ENCODE results near the gene PRSS50.
"Not testable (repeated sequence)": the region's sequence is repeated elsewhere in the genome, so short reads cannot be mapped to it uniquely, and the experiment has no call there.

PRSS50 gene

DNA sequence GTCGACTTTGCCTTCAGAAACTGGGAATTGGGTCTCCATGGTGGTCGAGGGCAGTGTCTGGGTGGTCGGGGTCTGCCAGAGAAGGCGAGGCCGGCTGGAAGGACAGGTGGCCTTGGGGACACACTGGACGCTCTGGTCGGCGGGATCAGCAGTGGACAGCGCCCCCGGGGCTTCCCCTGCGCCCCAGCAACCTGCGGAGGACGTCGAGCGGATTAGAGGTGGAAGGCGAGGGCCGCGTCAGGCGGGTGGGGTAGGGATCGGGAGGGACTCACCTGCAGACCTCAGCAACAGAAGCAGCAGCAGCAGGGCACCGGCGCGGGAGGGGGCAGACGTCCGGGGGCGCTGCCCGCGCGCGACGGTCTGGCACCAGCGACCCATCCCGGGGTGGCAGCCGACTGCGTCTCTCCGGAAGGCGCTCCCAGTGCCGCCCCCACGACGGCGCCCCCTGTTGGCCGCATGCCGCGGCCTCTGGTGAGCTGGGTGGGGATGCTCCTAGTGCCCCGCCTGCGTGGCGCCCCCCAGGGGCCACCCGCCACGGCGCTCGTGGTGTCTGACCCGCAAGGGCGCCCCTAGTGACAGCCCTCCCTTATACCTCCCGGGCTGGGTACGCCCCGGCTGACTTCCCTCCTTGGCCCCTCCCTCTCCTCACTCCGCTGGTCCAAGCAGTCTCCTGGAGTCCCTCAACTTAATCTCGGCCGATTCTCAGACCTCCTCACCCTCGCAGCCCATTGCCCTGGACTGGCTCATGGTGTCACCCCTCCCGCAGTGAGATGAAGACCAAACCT is at the start of gene PRSS50:
Gene PRSS50, minus strand, starts transcription at position 423 of the 785 bp plus-strand sequence. Its CDS starts 45 bp downstream, at position 378.
- DNase-seq (ENCODE audit: low spot score), result no peak

DNA sequence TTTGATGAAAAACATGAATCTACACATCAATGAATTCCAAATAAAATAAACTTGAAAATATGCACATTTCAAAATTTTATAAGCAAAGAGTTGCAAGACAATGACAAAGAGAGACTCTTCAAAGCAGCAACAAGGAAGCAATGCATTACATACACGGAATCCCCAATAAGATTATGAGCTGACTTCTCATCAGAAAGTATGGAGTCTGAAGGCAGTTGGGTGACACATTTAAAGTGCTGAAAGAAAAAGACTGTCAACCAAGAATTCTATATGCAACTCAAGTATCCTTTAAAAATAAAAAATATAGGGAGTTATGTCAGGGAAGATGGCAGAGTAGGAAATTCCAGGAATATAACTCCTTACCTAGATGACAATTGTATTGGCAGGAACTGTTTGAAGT is 46.5 kb upstream of the PRSS50 start:
- DNase-seq (ENCODE audit: low spot score), result no peak

DNA sequence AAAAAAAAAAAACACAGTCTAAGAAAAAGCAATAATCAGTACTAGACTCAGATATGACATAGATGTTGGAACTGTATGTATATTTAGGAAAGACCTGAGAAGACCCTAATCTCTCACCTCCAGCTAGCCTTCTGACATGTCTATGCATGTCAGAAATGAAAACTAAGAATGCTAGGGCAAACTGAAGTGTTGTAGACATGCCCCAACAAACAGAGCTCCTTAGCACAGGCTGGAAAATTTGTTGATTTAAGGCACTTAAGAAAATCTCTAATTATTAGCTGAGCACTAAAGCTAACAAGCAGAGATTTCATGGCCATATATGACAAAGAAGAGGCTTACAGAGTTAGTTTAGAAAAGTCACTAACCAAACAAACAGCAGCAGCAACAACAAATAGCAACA is 45.5 kb upstream of the PRSS50 start:
- DNase-seq (ENCODE audit: low spot score), result no peak

GRCh38 chr3:46759239-46760167 is 41.8 kb upstream of the PRSS50 start:
- DNase-seq (ENCODE audit: low spot score), result no peak

DNA sequence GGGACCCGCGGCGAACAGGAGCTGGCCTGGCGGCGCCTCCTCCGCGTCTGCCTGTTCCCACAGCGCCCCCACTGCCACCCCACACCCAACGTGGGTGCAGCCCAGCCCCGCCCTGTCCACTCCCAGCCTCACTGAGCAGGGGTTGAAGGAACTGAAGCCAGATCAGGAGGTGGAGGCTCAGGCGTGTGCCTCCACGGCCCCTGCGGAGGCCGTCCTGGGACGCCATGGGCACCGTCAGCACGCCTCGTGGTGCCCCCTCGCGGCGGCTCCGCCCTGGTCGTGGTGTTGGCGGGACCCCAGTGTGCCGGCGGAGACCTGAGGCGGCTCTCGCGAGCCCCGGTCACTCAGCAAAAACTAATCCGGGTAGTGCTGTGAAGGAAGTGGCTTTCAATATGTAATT is 39.0 kb upstream of the PRSS50 start:
- DNase-seq (ENCODE audit: low spot score), result no peak

GRCh38 chr3:46755646-46756045 is 38.0 kb upstream of the PRSS50 start:
- no peak for DNase-seq (ENCODE audit: low spot score)

GRCh38 chr3:46753127-46753526 is 35.5 kb upstream of the PRSS50 start:
- DNase-seq (ENCODE audit: low spot score), result not testable (repeated sequence)

DNA sequence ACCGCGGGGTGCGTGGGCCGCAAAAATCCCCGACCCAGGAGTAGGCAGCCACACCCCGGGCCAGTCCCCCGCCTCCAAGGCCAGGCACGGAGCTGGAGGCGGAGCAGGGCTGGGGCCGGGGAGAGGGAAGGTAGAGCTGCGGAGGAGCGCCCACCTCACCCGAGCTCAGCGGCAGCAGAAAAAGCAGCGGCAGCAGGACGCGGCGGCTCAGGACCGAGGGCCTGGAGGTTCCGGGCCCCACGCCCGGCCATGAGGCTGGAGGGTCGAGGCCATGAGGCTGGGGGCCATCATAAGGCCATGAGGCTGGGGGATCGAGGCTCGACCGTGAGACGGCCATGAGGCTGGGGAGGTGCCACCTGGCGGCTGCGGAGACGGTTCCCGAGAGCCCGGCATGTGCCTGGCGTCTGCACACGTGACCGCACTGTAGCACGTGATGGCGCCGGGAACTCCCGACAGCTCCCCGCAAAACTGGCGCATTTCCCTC is 32.9 kb upstream of the PRSS50 start:
- no peak for DNase-seq (ENCODE audit: low spot score)

DNA sequence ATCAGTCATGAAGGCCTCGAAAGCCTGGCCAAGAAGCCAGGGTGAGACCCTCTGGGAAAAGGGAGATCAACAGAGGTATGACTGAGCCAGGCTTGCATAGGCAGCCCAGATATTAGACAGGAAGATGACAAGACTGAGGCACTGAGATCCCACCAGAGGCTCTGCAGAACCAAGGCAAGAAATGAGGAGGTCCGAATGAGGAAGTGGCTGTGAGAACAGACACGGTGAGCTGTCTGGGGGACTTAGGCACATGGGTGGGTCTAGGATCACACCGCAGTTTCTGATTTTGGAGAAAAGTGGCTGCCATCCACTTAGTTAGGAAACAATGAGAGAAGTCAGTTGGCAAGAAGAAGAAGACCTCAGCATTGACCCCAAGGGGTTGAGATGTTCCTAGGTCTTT is 31.5 kb upstream of the PRSS50 start:
- DNase-seq (ENCODE audit: low spot score), result no peak

DNA sequence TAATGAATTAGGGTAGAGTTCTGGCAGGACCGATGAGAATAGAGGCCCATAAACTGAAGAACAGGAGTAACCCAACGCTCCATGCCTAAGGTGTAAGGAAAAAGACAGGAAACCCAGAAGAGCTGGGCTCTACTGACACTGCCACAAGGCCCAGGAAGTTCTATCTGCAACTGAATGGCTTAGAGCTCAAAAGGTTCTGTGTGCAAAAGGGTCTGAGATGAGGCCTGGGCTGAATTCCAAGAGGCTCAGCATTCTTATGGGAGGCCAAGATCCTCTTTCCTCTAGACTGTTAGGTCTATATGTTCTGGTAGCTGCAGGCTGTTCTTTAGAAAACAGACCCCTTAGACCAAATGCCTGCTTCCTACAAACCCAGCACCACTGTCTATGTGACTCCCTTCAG is 30.5 kb upstream of the PRSS50 start:
- no peak for DNase-seq (ENCODE audit: low spot score)

DNA sequence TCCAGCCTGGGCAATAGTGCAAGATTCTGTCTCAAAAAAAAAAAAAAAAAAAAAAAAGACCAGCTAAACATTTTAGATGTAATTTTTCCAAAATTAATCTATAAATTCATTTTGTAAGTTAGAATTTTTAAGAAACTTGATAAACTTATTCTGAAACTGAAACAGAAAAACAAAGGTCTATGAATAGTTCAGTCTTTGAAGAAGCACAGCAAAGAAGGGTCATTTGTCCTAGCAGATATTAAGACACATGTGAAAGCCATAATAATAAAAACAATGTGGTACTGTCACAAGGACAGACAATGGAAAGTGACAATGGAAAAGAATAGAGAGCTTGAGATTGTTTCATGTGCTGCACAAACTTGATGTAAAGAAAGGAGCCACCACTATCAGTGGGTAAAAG is 29.0 kb upstream of the PRSS50 start:
- DNase-seq (ENCODE audit: low spot score), result no peak

DNA sequence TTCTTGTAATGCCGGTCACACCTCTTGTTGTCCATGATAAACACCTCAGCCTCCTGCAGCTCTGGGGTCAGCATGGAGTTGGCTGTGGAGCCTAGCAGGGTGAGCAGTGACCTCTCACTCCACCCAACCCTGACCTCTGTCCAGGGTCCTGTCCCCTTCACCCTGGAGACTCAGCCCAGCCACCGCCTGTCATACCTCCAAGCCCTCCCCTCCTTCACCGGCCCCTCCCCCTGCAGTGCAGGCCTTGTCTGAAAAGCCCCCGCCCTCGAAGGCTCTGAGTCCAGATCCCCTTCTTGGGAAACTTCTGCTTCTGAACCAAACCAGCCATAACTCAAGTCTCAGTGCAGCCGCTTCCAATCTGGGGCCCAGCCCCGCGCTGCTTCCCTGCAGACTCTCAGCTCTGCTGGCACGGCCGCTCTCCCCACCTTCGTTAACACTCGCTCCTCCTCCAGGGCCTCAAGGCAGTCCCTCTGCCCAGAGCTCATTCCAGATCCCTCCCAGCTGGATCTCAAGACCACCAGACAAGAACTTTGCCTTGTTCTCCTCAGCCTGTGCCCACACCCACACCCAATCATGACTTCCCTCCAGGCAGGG is 25.4 kb upstream of the PRSS50 start:
- DNase-seq (ENCODE audit: low spot score), result no peak

DNA sequence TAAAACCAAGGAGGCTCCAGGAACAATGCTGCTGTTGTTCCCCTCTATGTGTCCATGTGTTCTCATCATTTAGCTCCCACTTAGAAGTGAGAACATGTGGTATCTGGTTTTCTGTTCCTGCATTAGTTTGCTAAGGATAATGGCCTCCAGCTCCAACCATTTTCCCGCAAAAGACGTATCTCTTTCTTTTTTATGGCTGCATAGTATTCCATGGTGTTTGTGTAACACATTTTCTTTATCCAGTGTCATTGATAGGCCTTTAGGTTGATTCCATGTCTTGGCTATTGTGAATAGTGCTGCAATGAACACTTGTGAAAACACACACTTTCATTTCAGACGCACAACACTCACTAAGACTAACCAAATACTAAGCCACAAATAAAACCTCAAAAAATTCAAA is 21.9 kb upstream of the PRSS50 start:
- not testable (repeated sequence) for DNase-seq (ENCODE audit: low spot score)

- no peak for DNase-seq (ENCODE audit: low spot score)
Measured at GRCh38 chr3:46737329-46737731, 19.7 kb upstream of the PRSS50 start.

DNA sequence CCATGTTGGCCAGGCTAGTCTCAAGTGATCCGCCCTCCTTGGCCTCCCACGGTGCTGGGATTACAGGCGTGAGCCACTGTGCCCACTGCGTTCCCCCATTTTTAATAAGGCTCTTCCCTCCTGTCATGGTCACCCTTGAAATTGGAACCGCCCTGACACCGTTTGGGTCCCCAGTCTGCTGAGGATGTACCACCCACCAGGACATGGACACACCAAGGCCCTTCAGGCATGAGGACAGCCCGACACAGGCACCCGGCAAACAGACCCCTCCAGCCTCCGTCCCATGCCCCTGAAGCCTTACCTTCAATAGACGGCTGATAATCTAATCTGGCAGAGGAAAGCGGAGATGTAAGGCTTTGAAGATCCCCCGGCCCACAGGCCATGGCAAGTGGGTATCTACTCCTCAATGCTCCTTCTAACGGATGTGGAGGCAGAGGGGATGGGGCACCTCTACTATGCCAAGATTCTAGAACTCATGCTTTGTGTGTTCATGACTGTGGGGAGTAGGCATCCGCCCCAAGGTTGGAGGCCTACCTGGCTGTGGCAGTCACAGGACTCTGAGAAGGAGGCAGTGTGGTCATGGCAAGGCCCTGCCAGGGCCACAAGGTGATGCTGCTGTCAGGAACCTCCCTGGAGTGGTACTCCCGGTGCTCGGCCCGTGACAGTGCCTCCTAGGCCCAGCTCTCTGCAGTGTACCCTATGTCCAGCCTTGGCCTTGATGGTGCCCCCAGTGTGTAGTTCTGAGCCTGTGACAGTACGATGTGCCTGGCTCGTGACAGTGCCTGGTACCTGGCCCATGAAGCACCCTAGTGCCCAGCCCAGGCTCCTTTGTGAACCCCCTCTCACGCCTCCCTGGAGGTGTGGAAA is 18.6 kb upstream of the PRSS50 start:
- no peak for DNase-seq (ENCODE audit: low spot score)

GRCh38 chr3:46734773-46735172 is 17.1 kb upstream of the PRSS50 start:
- DNase-seq (ENCODE audit: low spot score), result no peak

GRCh38 chr3:46733026-46733800 is 15.5 kb upstream of the PRSS50 start:
- DNase-seq (ENCODE audit: low spot score), result no peak

DNA sequence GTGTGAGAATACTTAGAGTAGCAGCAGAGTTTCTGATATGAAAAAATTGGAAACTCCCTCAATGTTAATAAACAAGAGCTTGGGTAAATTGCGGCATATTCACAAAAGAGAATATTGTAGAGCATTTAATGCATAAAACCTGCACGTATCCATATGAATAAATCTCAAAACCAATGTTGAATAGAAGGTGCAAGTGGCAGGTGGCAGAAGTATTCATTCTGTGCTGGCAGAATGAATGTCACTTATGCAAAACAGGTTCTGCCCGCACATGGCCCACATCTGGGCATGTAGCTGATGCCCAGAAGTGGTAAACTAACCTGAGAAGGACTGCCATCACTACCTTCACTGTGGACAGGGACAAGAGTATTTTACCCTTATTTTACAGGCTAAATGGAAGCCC is 14.1 kb upstream of the PRSS50 start:
- DNase-seq (ENCODE audit: low spot score), result no peak

DNA sequence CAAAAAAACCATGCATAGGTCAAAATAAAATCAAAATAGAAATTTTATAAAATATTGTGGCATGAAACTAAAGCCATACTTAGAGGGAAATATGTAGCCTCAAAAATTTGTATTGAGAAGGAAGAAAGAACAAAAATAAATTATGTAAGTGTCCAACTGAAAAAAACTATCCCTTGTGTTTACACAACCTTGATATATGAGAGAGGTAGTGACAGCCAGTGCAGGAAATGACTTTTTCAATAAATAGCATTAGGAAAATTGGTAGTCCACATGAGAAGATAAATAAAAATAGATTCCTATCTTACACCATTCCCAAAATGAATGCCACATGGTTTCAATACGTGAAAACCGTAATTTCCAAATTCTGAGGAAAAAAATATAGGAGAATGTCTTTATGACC is 13.2 kb upstream of the PRSS50 start:
- no peak for DNase-seq (ENCODE audit: low spot score)

DNA sequence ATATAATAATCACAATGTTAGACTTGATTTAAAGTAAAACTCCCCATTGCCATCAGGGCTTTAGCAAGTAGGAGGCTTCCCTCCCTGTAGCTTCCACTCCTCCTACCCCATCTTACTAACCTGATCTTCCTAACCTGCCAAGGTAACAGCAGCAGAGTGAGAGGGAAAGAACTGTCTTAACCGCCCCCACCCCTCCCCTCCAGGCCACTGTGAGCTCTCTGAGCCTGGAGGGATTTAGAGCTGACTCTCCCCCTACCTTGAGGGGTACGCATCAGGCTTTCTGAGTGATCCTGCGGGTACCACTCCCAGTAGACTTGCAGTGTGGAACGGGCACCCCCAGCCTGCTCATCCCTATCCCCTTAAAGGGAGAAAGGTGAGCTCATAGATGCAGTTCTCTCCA is 11.4 kb upstream of the PRSS50 start:
- DNase-seq (ENCODE audit: low spot score), result no peak
